ENCODE measurements around the gene AADACL4.

AADACL4 gene

GRCh38 chr1:12604986-12605385 is 38.9 kb upstream of the AADACL4 start:
- TF ChIP-seq, protein P1, sequence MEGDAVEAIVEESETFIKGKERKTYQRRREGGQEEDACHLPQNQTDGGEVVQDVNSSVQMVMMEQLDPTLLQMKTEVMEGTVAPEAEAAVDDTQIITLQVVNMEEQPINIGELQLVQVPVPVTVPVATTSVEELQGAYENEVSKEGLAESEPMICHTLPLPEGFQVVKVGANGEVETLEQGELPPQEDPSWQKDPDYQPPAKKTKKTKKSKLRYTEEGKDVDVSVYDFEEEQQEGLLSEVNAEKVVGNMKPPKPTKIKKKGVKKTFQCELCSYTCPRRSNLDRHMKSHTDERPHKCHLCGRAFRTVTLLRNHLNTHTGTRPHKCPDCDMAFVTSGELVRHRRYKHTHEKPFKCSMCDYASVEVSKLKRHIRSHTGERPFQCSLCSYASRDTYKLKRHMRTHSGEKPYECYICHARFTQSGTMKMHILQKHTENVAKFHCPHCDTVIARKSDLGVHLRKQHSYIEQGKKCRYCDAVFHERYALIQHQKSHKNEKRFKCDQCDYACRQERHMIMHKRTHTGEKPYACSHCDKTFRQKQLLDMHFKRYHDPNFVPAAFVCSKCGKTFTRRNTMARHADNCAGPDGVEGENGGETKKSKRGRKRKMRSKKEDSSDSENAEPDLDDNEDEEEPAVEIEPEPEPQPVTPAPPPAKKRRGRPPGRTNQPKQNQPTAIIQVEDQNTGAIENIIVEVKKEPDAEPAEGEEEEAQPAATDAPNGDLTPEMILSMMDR (IDR thresholded peaks at IDR 0.05): no peak

DNA sequence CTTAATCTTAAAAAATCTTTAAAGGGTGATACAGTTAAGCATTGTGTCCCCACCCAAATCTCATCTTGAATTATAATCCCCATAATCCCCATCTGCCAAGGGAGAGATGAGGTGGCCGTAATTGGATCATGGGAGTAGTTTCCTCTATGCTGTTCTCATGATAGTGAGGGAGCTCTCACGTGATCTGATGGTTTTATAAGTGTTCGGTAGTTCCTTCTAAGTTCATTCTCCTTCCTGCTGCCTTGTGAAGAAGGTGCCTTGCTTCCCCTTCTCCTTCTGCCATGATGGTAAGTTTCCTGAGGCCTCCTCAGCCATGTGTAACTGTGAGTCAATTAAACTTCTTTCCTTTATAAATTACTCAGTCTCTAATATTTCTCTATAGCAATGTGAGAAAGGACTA is 36.6 kb upstream of the AADACL4 start:
- TF ChIP-seq, protein P1 (IDR thresholded peaks at IDR 0.05): no peak

DNA sequence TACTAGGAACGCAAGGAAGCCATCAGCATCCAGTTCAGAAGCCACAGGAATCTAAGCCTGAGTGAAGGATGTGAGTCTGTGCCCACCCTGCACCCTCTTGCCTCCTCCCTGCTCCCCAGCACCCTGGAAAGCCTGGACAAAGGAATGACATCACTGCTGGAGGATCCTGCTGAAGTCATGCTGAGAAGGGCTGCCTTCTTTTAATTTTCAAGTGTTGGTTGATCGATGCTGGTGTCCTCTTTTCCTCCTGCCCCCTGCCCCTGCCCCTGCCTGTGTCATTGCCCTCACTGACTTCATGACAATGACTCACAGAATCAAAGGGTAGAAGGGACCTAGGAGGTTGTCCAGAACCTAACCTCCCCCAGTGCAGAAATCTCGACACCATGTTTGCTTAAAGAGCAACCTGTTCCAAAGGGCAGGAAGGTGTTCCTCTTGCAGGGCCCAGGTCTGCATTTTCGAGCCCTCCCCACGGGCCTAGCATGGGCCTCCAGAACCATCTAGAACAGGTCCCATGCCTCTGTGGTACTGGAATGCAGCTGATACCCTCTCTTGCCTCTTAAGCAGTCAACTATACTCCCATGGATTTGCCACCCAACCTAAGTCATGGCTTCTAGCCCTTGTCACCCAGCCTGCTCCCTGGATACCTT is 35.5 kb upstream of the AADACL4 start:
- TF ChIP-seq, protein P1 (IDR thresholded peaks at IDR 0.05): no peak

- TF ChIP-seq, protein P1 (IDR thresholded peaks at IDR 0.05): no peak
Measured at GRCh38 chr1:12609469-12610003, 34.3 kb upstream of the AADACL4 start.

GRCh38 chr1:12610305-12610935 is 33.5 kb upstream of the AADACL4 start:
- TF ChIP-seq, protein P1 (IDR thresholded peaks at IDR 0.05): no peak

GRCh38 chr1:12610941-12611340 is 32.9 kb upstream of the AADACL4 start:
- TF ChIP-seq, protein P1 (IDR thresholded peaks at IDR 0.05): no peak

- TF ChIP-seq, protein P1 (IDR thresholded peaks at IDR 0.05): no peak
Measured at GRCh38 chr1:12613180-12613579, 30.7 kb upstream of the AADACL4 start.
